GM18511 (cell line): Measurements from ENCODE around the gene ADCY5.

Source experiments
- ATAC-seq: cut with Tn5 transposase; IDR thresholded peaks from one replicate; pipeline ENCODE4 v1.9.1; 2021; ENCODE audit warnings: mild to moderate bottlenecking, moderate library complexity; ENCODE audit not compliant: unreplicated experiment

The ADCY5 gene

GRCh38 chr3:123389628-123389918 lies 59.3 kb downstream of the ADCY5 start:
- no peak for ATAC-seq

GRCh38 chr3:123388811-123389627 lies 59.9 kb downstream of the ADCY5 start:
- no peak for ATAC-seq

- no peak for ATAC-seq
Measured at GRCh38 chr3:123388042-123388441, 60.8 kb downstream of the ADCY5 start.

- ATAC-seq, result no peak
Measured at GRCh38 chr3:123387532-123387931, 61.4 kb downstream of the ADCY5 start.

- no peak for ATAC-seq
Measured at GRCh38 chr3:123386477-123387040, 62.3 kb downstream of the ADCY5 start.

GRCh38 chr3:123385981-123386380 lies 62.9 kb downstream of the ADCY5 start:
- ATAC-seq, result no peak

- no peak for ATAC-seq
Measured at GRCh38 chr3:123385499-123385898, 63.4 kb downstream of the ADCY5 start.

GRCh38 chr3:123385001-123385401 lies 63.9 kb downstream of the ADCY5 start:
- ATAC-seq, result no peak

GRCh38 chr3:123384256-123384655 lies 64.6 kb downstream of the ADCY5 start:
- no peak for ATAC-seq

- no peak for ATAC-seq
Measured at GRCh38 chr3:123383091-123384053, 65.5 kb downstream of the ADCY5 start.

- no peak for ATAC-seq
Measured at GRCh38 chr3:123380261-123380660, 68.6 kb downstream of the ADCY5 start.

- no peak for ATAC-seq
Measured at GRCh38 chr3:123379041-123379830, 69.7 kb downstream of the ADCY5 start.

- no peak for ATAC-seq
Measured at GRCh38 chr3:123378409-123378915, 70.4 kb downstream of the ADCY5 start.

GRCh38 chr3:123377243-123377740 lies 71.6 kb downstream of the ADCY5 start:
- ATAC-seq, result no peak

GRCh38 chr3:123376451-123377242 lies 72.2 kb downstream of the ADCY5 start:
- no peak for ATAC-seq

GRCh38 chr3:123375014-123375940 lies 73.6 kb downstream of the ADCY5 start:
- no peak for ATAC-seq

GRCh38 chr3:123374016-123374415 lies 74.9 kb downstream of the ADCY5 start:
- ATAC-seq, result no peak

GRCh38 chr3:123373474-123373987 lies 75.4 kb downstream of the ADCY5 start:
- ATAC-seq, result no peak
